ENCODE results near the gene FCHSD2.

DNA sequence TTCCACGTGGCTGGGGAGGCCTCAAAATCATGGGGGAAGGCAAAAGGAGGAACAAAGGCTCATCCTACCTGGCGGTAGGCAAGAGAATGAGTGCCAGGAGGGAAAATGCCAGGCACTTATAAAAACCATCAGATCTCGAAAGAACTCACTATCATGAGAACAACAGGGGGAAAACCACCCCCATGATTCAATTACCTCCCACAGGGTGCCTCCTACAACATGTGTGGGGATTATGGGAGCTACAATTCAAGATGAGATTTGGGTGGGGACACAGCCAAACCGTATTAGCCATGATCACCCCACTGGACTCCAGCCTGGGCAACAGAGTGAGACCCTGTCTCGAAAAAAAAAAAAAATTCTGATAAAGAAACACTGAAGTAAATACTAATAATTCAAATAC, 87.1 kb downstream of the FCHSD2 start:
- TF ChIP-seq TAF1 (IDR thresholded peaks at IDR 0.05; ENCODE audit: low read depth, low read length), result no peak
- TF ChIP-seq POLR2A (IDR thresholded peaks at IDR 0.05; ENCODE audit: low read depth, low read length), result no peak
- no peak for TF ChIP-seq POLR2AphosphoS5 (IDR thresholded peaks at IDR 0.05; ENCODE audit: low read depth, low read length)
- no peak for TF ChIP-seq SPI1 (IDR thresholded peaks at IDR 0.05; ENCODE audit: low read depth, low read length)
- no peak for TF ChIP-seq POU2F2 (IDR thresholded peaks at IDR 0.05; ENCODE audit: low read depth, low read length)

All from GM12891 (cell line).